Fibroblast of skin of right biceps (primary cell): ENCODE data around the gene POLG2.
"Not testable (repeated sequence)": the region's sequence is repeated elsewhere in the genome, so short reads cannot be mapped to it uniquely, and the experiment has no call there.

ENCODE experiments used
- DNase-seq: peaks from one replicate; pipeline ENCODE4 v3.0.0-alpha.2; 2013

POLG2 gene

DNA sequence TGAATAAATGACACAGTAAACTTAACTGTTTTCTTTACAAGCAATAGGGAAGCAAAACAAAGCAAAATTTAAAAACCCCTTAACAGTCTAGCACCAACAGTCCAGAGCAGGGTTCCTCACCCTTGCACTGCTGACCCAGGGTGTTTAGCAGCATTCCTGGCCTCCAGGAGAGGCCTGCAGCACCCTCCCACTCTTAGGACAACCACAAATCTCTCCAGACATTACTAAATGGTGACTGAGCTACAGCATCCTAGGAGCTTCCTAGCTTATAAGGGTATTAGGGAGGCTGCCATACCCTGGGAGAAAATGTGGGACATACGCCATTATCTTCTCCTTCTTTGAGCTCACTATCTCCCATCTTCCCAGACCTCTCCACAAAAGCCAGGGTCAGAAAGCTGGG lies 15.9 kb downstream of the POLG2 start:
- no peak for DNase-seq

DNA sequence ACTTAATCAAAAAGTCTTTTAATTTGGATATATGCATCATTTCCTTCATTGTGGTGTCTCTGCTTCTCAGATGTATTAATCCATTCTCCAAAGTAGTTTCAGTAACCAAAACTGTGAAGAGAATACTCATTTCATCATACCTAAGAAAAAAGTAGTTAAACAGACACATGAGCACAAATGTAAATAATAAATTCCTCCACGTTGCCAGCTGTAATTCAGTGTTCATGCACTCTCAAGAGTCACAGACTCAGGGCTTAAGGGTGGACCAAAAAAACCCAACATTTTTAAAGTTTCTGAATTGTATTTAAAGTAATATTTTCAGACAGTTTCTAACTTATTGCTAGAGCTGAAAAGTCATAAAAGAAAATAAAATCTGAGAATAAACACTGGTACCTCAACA lies 19.0 kb downstream of the POLG2 start:
- DNase-seq = no peak

GRCh38 chr17:64472564-64472963 lies 24.3 kb downstream of the POLG2 start:
- no peak for DNase-seq

DNA sequence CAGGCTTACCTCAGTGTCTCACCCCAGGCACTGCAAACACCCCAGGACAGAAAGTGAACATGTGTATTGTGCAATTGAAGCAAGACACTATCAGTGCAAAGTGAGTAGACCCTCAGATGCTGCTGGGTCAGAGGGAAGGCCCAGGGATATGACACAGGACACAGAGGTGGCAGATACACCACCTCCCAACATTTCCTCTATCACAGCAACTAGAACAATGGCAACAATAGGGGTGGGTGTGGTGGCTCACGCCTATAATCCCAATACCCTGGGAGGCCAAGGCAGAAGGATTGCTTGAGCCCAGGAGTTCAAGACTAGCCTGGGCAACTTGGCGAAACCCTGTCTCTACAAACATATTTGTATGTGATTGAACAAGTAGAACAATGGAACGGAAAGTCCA lies 25.4 kb downstream of the POLG2 start:
- DNase-seq = no peak

DNA sequence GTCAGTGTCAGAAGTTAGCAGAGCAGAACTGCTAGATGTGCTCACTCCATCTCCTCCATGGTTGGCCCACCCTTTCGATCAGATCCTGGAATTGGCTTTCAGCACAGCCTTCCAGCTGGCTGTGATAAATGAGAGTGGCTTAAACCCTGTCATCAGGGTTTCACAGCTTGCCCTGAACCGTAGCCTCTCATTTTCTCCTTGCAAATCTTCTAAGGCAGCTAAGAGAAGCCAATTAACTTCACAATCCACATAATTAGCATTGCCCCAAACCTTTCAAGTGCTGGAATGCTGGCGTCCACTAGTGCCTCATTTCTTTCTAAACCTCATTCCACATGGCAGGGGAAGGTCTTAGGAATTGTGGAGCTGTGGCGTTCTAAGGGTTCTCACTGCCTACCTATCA lies 26.2 kb downstream of the POLG2 start:
- DNase-seq = no peak

- DNase-seq = not testable (repeated sequence)
These were observed 30.0 kb downstream of the POLG2 start for GRCh38 chr17:64466834-64467233.

- peak; percentile 52 for DNase-seq
These were observed 30.7 kb downstream of the POLG2 start for GRCh38 chr17:64466019-64466735.

- no peak for DNase-seq
These were observed 35.1 kb downstream of the POLG2 start for GRCh38 chr17:64461788-64462187.

DNA sequence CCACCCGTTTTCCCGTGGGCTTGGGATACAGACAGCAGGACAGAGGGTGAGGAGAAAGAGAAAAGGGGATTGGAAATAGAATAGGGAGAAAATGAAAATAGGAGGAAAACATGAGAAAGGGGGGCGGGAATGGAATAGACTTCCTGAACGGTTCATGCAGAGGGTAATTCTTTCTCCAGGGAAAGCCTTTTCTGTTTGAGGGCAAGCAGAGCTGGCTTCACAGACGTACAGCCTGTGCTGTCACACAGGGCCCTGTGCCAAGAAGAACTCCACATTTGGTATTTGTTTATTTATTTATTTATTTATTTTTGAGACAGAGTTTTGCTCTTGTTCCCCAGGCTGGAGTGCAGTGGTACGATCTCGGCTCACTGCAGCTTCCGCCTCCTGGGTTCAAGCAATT lies 35.9 kb downstream of the POLG2 start:
- peak; percentile 10 for DNase-seq

DNA sequence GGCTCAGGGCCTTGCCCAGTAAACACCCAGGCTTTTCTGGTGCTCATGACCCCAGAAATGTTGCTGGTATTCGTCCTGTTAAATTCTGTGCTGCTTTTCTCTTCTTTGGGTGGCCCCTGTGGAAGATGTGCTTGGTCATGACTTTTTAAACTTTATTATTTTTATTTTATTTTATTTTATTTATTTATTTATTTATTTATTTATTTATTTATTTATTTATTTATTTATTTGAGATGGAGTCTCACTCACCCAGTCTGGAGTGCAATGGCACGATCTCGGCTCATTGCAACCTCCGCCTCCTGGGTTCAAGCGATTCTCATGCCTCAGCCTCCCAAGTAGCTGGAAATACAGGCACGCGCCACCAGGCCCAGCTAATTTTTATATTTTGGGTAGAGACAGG lies 37.0 kb downstream of the POLG2 start:
- not testable (repeated sequence) for DNase-seq

GRCh38 chr17:64459284-64459747 lies 37.5 kb downstream of the POLG2 start:
- peak; percentile 48 for DNase-seq

- no peak for DNase-seq
These were observed 38.1 kb downstream of the POLG2 start for GRCh38 chr17:64458756-64459155.

GRCh38 chr17:64457156-64457555 lies 39.7 kb downstream of the POLG2 start:
- DNase-seq = peak; percentile 30

DNA sequence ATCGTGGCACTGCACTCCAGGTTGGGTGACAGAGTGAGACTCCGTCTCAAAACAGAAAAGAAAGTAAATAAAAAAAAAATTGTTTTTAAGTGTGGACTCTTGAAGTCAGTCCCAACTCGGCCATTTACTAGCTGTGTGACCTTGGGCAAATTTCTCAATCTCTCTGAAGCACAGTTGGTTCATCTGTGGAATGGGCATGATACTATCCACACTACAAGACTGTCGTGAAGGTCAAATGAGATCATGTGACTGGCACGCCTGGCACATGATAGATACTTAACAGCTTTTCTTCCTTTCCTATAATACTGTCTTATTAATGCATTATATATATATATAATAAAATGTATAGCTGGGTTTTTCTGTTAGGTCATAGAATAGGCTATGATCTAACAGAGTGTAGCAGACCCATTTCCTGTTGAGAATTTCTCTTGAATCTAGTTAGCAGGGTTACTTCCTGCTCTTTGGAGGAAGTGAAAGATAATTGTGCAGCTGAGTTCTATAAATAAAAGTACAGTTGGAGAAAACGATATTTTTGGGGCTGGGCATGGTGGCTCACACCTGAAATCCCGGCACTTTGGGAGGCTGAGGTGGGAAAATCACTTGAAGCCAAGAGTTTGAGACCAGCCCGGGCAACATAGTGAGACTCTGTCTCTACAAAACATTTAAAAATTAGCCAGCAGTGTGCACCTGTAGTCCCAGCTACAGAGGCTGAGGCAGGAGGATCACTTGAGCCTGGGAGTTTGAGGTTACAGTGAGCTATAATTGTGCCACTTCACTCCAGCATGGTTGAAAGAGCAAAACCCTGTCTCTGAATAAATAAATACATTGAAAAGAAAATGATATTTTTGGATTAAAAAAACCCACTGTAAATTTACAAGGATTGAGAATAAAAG lies 40.6 kb downstream of the POLG2 start:
- no peak for DNase-seq

DNA sequence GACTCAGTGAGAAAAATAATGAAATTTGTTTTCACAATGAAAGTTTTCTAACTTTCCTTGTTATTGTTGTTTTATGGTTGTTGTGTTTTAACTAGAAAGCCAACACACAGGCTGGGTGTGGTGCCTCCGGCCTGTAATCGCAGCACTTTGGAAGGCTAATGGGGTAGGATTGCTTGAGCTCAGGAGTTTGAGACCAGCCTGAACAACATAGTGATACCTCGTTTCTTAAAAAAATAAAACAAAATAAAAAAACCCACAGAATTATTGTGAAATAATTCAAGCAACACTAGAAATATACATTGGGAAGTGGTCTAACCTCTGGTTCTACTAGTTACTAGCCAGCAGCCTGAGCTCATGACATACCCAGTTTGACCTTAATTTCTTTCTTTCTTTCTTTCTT lies 47.3 kb downstream of the POLG2 start:
- no peak for DNase-seq

GRCh38 chr17:64448665-64449512 lies 48.0 kb downstream of the POLG2 start, which contains the start of gene MILR1:
TSS of gene MILR1 (plus strand) at chr17:64449115. CDS start at chr17:64449169, 54 bp downstream.
- DNase-seq = peak; percentile 67

DNA sequence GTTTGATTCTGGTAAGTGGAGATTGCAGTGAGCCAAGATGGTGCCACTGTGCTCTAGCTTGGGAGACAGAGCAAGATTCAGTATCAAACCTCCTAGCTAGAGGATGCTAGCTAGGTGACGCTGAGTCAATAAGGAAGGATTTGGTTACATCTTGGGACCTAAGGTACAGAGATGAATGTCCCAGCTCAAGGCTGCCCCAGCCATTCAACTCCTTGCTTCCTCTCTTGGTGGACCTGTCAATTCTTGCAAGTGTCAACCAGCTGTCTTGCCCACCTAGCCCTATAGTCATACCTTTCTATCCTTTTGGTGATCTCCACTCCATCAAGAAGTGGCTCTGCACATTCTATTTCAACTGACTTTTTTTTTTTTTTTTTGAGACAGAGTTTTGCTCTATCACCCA lies 49.3 kb downstream of the POLG2 start:
- DNase-seq = no peak

GRCh38 chr17:64443086-64443760 lies 53.6 kb downstream of the POLG2 start:
- no peak for DNase-seq

GRCh38 chr17:64442541-64442971 lies 54.3 kb downstream of the POLG2 start:
- no peak for DNase-seq

DNA sequence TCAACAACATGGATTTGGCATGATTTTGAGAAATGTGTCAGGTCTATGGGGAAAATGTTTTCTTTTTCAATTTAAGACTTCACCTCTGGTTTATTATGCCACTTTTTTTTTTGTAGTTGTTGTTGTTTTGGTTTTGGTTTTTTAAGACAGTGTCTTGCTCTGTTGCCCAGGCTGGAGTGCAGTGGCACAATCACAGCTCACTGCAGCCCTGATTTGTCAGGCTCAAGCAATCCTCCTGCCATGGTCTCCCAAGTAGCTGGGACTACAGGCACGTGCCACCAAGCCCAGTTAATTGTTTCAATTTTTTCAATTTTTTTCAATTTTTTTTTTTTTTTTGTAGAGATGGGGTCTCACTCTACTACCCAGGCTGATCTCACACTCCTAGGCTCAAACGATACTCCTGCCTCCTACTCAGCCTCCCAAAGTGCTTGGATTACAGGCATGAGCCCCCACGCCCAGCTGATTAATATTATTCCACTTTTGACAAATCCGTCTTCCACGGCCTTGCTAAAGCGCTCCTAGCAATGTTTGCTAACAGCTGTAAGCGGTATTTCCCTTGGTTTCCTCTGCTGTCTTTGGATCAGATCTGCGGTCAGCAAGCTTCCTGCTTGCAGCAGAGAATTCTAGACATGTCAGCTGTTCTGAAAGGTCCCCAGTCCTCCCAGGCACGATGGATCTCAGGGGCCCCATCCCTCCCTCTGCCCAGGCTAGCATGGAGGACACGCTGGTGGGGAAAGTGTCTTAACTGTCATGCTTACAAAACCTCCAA lies 54.9 kb downstream of the POLG2 start:
- DNase-seq = peak; percentile 52

- DNase-seq = no peak
These were observed 56.9 kb downstream of the POLG2 start for GRCh38 chr17:64439956-64440355.

DNA sequence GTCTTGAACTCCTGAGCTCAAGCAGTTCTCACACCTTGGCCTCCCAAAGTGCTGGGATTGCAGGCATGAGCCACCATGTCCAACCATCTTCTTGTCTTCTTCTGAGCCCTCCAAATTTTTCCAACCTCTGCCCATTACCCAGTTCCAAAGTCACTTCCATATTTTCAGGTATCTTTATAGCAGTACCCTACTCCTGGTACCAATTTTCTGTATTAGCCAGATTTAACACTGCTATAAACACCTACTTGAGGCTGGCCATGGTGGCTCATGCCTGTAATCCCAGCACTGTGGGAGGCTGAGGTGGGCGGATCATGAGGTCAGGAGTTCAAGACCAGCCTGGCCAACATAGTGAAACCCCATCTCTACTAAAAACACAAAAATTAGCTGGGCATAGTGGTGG lies 57.3 kb downstream of the POLG2 start:
- not testable (repeated sequence) for DNase-seq
